H9 (cell line): ENCODE data around the gene CNNM4. TPM values are rescaled to one million over a fixed set of nuclear protein-coding genes. Genes with fewer than 3 reads are reported as not detected.
A peak's percentile ranks its signal among the peaks of the same experiment; 100 is the strongest.

ENCODE experiments used
- DNase-seq: peaks from one replicate; pipeline ENCODE4 v3.0.0-alpha.2; 2017
- H2AFZ ChIP-seq: one replicate; pipeline ENCODE4 v1.6.1; 2013; ENCODE audit warnings: mild to moderate bottlenecking, low read length, control low read depth, moderate library complexity
- H2AK5ac ChIP-seq: 2 replicates; pipeline ENCODE4 v1.6.1; 2013; ENCODE audit warnings: low read length, control low read depth, mixed read lengths; ENCODE audit not compliant: insufficient read length
- H2BK120ac ChIP-seq: one replicate; pipeline ENCODE4 v1.6.1; 2013; ENCODE audit warnings: low read depth, mild to moderate bottlenecking, low read length, control low read depth, inconsistent platforms; ENCODE audit not compliant: poor library complexity, severe bottlenecking
- H2BK12ac ChIP-seq: 2 replicates; pipeline ENCODE4 v1.6.1; 2013; ENCODE audit warnings: low read length, control low read depth, mixed read lengths, low read depth; ENCODE audit not compliant: insufficient read length
- H2BK15ac ChIP-seq: 2 replicates; pipeline ENCODE4 v1.6.1; 2013; ENCODE audit warnings: low read depth, low read length, control low read depth
- H2BK20ac ChIP-seq: one replicate; pipeline ENCODE4 v1.6.1; 2013; ENCODE audit warnings: low read depth, mild to moderate bottlenecking, low read length, control low read depth, inconsistent platforms; ENCODE audit not compliant: poor library complexity, severe bottlenecking
- H2BK5ac ChIP-seq: 2 replicates; pipeline ENCODE4 v1.6.1; 2013; ENCODE audit warnings: low read length, control low read depth, mixed read lengths; ENCODE audit not compliant: insufficient read length
- H3K14ac ChIP-seq: 2 replicates; pipeline ENCODE4 v1.6.1; 2013; ENCODE audit warnings: low read length, control low read depth; ENCODE audit not compliant: insufficient read depth
- H3K18ac ChIP-seq: 2 replicates; pipeline ENCODE4 v1.6.1; 2013; ENCODE audit warnings: low read depth, mild to moderate bottlenecking, mixed read lengths, low read length, control low read depth; ENCODE audit not compliant: insufficient read length
- H3K23ac ChIP-seq: 2 replicates; pipeline ENCODE4 v1.6.1; 2013; ENCODE audit warnings: low read length, control low read depth, mixed read lengths, low read depth; ENCODE audit not compliant: insufficient read length
- H3K23me2 ChIP-seq: 2 replicates; pipeline ENCODE4 v1.6.1; 2013; ENCODE audit warnings: low read depth, mild to moderate bottlenecking, mixed read lengths, low read length, control low read depth; ENCODE audit not compliant: insufficient read length, poor library complexity, severe bottlenecking
- H3K27ac ChIP-seq: 2 replicates; pipeline ENCODE4 v1.5.1; 2013; ENCODE audit warnings: low read length, control low read depth, mixed read lengths, low read depth; ENCODE audit not compliant: insufficient read length
- H3K27me3 ChIP-seq: 2 replicates; pipeline ENCODE4 v1.6.1; 2013; ENCODE audit warnings: low read length, control low read depth, inconsistent platforms; ENCODE audit not compliant: insufficient read depth
- H3K4ac ChIP-seq: 2 replicates; pipeline ENCODE4 v1.6.1; 2013; ENCODE audit warnings: low read depth, mild to moderate bottlenecking, control low read depth, inconsistent platforms, low read length, moderate library complexity
- H3K4me1 ChIP-seq: 2 replicates; pipeline ENCODE4 v1.6.1; 2013; ENCODE audit warnings: low read length, control low read depth, inconsistent platforms; ENCODE audit not compliant: insufficient read depth
- H3K4me2 ChIP-seq: 2 replicates; pipeline ENCODE4 v1.6.1; 2013; ENCODE audit warnings: low read length, control low read depth, mixed read lengths; ENCODE audit not compliant: insufficient read length, insufficient read depth
- H3K56ac ChIP-seq: 2 replicates; pipeline ENCODE4 v1.6.1; 2013; ENCODE audit warnings: low read depth, mild to moderate bottlenecking, mixed read lengths, low read length, control low read depth; ENCODE audit not compliant: insufficient read length
- H3K79me1 ChIP-seq: 2 replicates; pipeline ENCODE4 v1.6.1; 2013; ENCODE audit warnings: low read depth, mild to moderate bottlenecking, moderate library complexity, low read length, control low read depth, inconsistent platforms; ENCODE audit not compliant: insufficient read depth, poor library complexity, severe bottlenecking
- H3K79me2 ChIP-seq: 2 replicates; pipeline ENCODE4 v1.6.1; 2013; ENCODE audit warnings: low read length, control low read depth, inconsistent platforms; ENCODE audit not compliant: insufficient read depth
- H3K9ac ChIP-seq: 2 replicates; pipeline ENCODE4 v1.6.1; 2013; ENCODE audit warnings: low read length, control low read depth, mixed read lengths; ENCODE audit not compliant: insufficient read length; ENCODE audit errors: extremely low read depth
- H3K9me3 ChIP-seq: one replicate; pipeline ENCODE4 v1.6.1; 2013; ENCODE audit warnings: low read depth, low read length, inconsistent platforms; ENCODE audit not compliant: control insufficient read depth
- H3T11ph ChIP-seq: one replicate; pipeline ENCODE4 v1.6.1; 2013; ENCODE audit warnings: mild to moderate bottlenecking, low read length, control low read depth, inconsistent platforms
- H4K20me1 ChIP-seq: one replicate; pipeline ENCODE4 v1.6.1; 2013; ENCODE audit not compliant: control insufficient read depth, insufficient read length, insufficient read depth
- H4K5ac ChIP-seq: 2 replicates; pipeline ENCODE4 v1.6.1; 2013; ENCODE audit warnings: low read depth, mild to moderate bottlenecking, mixed read lengths, low read length, control low read depth; ENCODE audit not compliant: insufficient read length
- H4K8ac ChIP-seq: replicated peaks from 2 replicates; pipeline ENCODE4 v1.6.1; 2013; ENCODE audit warnings: low read length, control low read depth, mixed read lengths, low read depth; ENCODE audit not compliant: insufficient read length
- H4K91ac ChIP-seq: 2 replicates; pipeline ENCODE4 v1.6.1; 2013; ENCODE audit warnings: low read depth, mild to moderate bottlenecking, moderate library complexity, mixed read lengths, low read length, control low read depth; ENCODE audit not compliant: insufficient read length
- H3K27ac Mint-ChIP-seq, 3 experiments: 2 replicates in 2 of 3; 3 replicates in 1 of 3; pipeline ENCODE4 v1.8.0; 2020 to 2021; ENCODE audit warnings: mixed read lengths in 3 of 3, mild to moderate bottlenecking in 1 of 3, moderate library complexity in 1 of 3
- H3K27me3 Mint-ChIP-seq: 2 replicates; pipeline ENCODE4 v1.8.0; 2021; ENCODE audit warnings: low read depth, mild to moderate bottlenecking, moderate library complexity, mixed read lengths
- H3K36me3 Mint-ChIP-seq, 3 experiments: 2 replicates in 2 of 3; 3 replicates in 1 of 3; pipeline ENCODE4 v1.8.0; 2020 to 2021; ENCODE audit warnings: low read depth in 3 of 3, mixed read lengths in 3 of 3; ENCODE audit not compliant: insufficient read depth in 1 of 3
- H3K4me1 Mint-ChIP-seq, 2 experiments: 2 replicates each; pipeline ENCODE4 v1.8.0; 2020; ENCODE audit warnings: mixed read lengths in 2 of 2
- H3K4me3 Mint-ChIP-seq, 2 experiments: 2 replicates in 1 of 2; 3 replicates in 1 of 2; pipeline ENCODE4 v1.8.0; 2020 to 2021; ENCODE audit warnings: mild to moderate bottlenecking in 2 of 2, mixed read lengths in 2 of 2, moderate library complexity in 1 of 2
- H3K9me3 Mint-ChIP-seq, 2 experiments: 2 replicates in 1 of 2; 3 replicates in 1 of 2; pipeline ENCODE4 v1.8.0; 2020; ENCODE audit warnings: mild to moderate bottlenecking in 2 of 2, mixed read lengths in 2 of 2, moderate library complexity in 1 of 2
- WGBS: extraction: QIAGEN DNeasy Blood & Tissue Kit; methylation state at CpG from one replicate; pipeline ENCODE4 v1.1.7; 2013; ENCODE audit warnings: missing lambda C conversion rate, low lambda C conversion rate, mixed read lengths; ENCODE audit not compliant: insufficient read length; ENCODE audit errors: extremely low coverage; 5-methylcytosine and 5-hydroxymethylcytosine counted together
- total RNA-seq: library from RNA; stranded (reverse); gene quantifications from 2 replicates; pipeline ENCODE4 v1.2.1, GENCODE V29; 2021
- TF ChIP-seq, protein P1 (sequence below): fragments of 200-600 bp; sonication (generic); conservative IDR thresholded peaks from 3 replicates; pipeline ENCODE4 v1.8.0; 2021; ENCODE audit warnings: antibody characterized with exemption, mild to moderate bottlenecking

The CNNM4 gene
- total RNA-seq, 1 experiment from 2014 or later: 8.5 TPM

DNA sequence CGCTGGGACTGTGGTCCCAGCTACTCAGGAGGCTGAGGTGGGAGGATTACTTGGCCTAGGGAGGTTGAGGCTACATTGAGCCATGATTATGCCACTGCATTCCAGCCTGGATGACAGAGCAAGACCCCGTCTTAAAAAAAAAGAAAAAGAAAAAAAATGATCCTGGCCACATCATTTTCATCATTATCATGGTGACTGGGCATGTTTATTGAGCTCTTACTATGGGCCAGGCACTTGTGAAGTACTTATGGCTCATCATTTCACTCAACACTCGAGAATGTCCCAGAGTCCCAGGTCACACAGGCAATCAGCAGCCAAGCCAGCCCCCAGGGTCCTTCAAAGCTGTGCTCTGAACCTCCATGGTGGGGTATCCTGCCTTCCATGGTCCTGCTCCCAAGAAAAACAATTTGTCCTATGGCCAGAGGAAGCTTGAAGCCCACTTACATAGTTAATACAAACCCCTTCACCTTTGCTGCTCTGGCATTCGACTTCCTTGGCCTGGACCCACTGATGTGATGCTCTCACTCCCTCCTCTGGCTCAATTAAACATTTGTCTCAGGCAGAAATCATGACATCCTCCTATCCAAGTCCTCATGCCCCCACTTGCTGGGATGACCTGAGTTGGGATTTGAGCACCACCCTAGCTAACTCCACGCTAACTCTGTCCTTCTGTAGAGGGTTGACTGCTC is 3.8 kb upstream of the CNNM4 start:
- H2BK120ac ChIP-seq: no peak overlapping the region
- H3K9me3 ChIP-seq: no peaks in the 10 kb centered on the region
- H4K20me1 ChIP-seq: no peaks in the 10 kb centered on the region
- Mint-ChIP-seq H3K9me3 (no peaks in the 10 kb centered on the region), H3K4me3 (no peak overlapping the region), H3K36me3 (no peaks in the 10 kb centered on the region), H3K27ac (peak overlapping the region in 1 of 3 experiments; percentile 31; a peak in 1 of 7 replicates), H3K27me3 (peaks cover 9% of the 10 kb centered on the region), H3K4me1 (peaks cover 19 to 27% of the 10 kb centered on the region in 2 experiments)
- TF ChIP-seq, protein P1, sequence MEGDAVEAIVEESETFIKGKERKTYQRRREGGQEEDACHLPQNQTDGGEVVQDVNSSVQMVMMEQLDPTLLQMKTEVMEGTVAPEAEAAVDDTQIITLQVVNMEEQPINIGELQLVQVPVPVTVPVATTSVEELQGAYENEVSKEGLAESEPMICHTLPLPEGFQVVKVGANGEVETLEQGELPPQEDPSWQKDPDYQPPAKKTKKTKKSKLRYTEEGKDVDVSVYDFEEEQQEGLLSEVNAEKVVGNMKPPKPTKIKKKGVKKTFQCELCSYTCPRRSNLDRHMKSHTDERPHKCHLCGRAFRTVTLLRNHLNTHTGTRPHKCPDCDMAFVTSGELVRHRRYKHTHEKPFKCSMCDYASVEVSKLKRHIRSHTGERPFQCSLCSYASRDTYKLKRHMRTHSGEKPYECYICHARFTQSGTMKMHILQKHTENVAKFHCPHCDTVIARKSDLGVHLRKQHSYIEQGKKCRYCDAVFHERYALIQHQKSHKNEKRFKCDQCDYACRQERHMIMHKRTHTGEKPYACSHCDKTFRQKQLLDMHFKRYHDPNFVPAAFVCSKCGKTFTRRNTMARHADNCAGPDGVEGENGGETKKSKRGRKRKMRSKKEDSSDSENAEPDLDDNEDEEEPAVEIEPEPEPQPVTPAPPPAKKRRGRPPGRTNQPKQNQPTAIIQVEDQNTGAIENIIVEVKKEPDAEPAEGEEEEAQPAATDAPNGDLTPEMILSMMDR: no peak
- no peak overlapping the region for H4K8ac ChIP-seq
- H3K27me3 ChIP-seq: no peaks in the 10 kb centered on the region
- H3K18ac ChIP-seq: no peak overlapping the region
- no peak overlapping the region for H3K56ac ChIP-seq
- no peak overlapping the region for H3K4ac ChIP-seq
- no peak for DNase-seq
- H2BK5ac ChIP-seq: no peak overlapping the region
- no peaks in the 10 kb centered on the region for H3K79me1 ChIP-seq
- no peak overlapping the region for H2AK5ac ChIP-seq
- no peak overlapping the region for H2BK15ac ChIP-seq
- H3K27ac ChIP-seq: no peak overlapping the region
- H3K23me2 ChIP-seq: peaks cover 6% of the 10 kb centered on the region
- H3K79me2 ChIP-seq: no peaks in the 10 kb centered on the region
- H2BK20ac ChIP-seq: no peak overlapping the region
- H3K9ac ChIP-seq: no peak overlapping the region
- no peak overlapping the region for H3T11ph ChIP-seq
- no CpG with 5 or more reads among the region's 5 CpGs for WGBS
- H3K4me1 ChIP-seq: no peaks in the 10 kb centered on the region
- no peak overlapping the region for H3K23ac ChIP-seq
- H4K5ac ChIP-seq: no peak overlapping the region
- H2BK12ac ChIP-seq: no peak overlapping the region
- H4K91ac ChIP-seq: no peak overlapping the region
- no peak overlapping the region for H3K14ac ChIP-seq
- no peak overlapping the region for H3K4me2 ChIP-seq
- H2AFZ ChIP-seq: no peak overlapping the region
